ENCODE results near the gene CEP41.

CEP41 gene

GRCh38 chr7:130369110-130369711, 71.6 kb downstream of the CEP41 start:
- no peak for DNase-seq (ENCODE audit: low read depth in 2 of 2)

- DNase-seq (ENCODE audit: low read depth in 2 of 2): no peak
Measured at GRCh38 chr7:130367836-130368746, 72.7 kb downstream of the CEP41 start.

- DNase-seq (ENCODE audit: low read depth in 2 of 2): no peak
Measured at GRCh38 chr7:130367088-130367755, 73.6 kb downstream of the CEP41 start.

- no peak for DNase-seq (ENCODE audit: low read depth in 2 of 2)
Measured at GRCh38 chr7:130366564-130366963, 74.3 kb downstream of the CEP41 start.

- no peak for DNase-seq (ENCODE audit: low read depth in 2 of 2)
Measured at GRCh38 chr7:130365511-130366441, 75.0 kb downstream of the CEP41 start.

GRCh38 chr7:130365088-130365487, 75.7 kb downstream of the CEP41 start:
- no peak for DNase-seq (ENCODE audit: low read depth in 2 of 2)

- no peak for DNase-seq (ENCODE audit: low read depth in 2 of 2)
Measured at GRCh38 chr7:130364451-130364850, 76.4 kb downstream of the CEP41 start.

GRCh38 chr7:130363026-130363847, 77.6 kb downstream of the CEP41 start:
- no peak for DNase-seq (ENCODE audit: low read depth in 2 of 2)

- DNase-seq (ENCODE audit: low read depth in 2 of 2): no peak
Measured at GRCh38 chr7:130362251-130362816, 78.5 kb downstream of the CEP41 start.

- DNase-seq (ENCODE audit: low read depth in 2 of 2): no peak
Measured at GRCh38 chr7:130361681-130362080, 79.1 kb downstream of the CEP41 start.

GRCh38 chr7:130360518-130360917, 80.3 kb downstream of the CEP41 start:
- DNase-seq (ENCODE audit: low read depth in 2 of 2): no peak

- no peak for DNase-seq (ENCODE audit: low read depth in 2 of 2)
Measured at GRCh38 chr7:130359276-130359857, 81.4 kb downstream of the CEP41 start.

GRCh38 chr7:130358471-130358870, 82.3 kb downstream of the CEP41 start:
- no peak for DNase-seq (ENCODE audit: low read depth in 2 of 2)

- no peak for DNase-seq (ENCODE audit: low read depth in 2 of 2)
Measured at GRCh38 chr7:130356876-130357611, 83.8 kb downstream of the CEP41 start.

- no peak for DNase-seq (ENCODE audit: low read depth in 2 of 2)
Measured at GRCh38 chr7:130356121-130356875, 84.5 kb downstream of the CEP41 start.

GRCh38 chr7:130353196-130353595, 87.6 kb downstream of the CEP41 start:
- no peak for DNase-seq (ENCODE audit: low read depth in 2 of 2)

- DNase-seq (ENCODE audit: low read depth in 2 of 2): no peak
Measured at GRCh38 chr7:130352194-130353074, 88.4 kb downstream of the CEP41 start.

- no peak for DNase-seq (ENCODE audit: low read depth in 2 of 2)
Measured at GRCh38 chr7:130351791-130352090, 89.1 kb downstream of the CEP41 start.

Measured in activated CD8-positive, alpha-beta memory T cell treated with anti-CD3 and anti-CD28 coated beads for 4 hours (primary cell).